KOPT-K1 (cell line): ENCODE data around the gene NOXA1.

Experiments
- H3K27ac ChIP-seq: fragments of 200-600 bp; sonication (generic); 2 replicates; pipeline ENCODE4 v1.5.1; 2016; ENCODE audit warnings: antibody characterized with exemption, mild to moderate bottlenecking, low read depth, low read length; ENCODE audit not compliant: poor library complexity, severe bottlenecking
- H3K36me3 ChIP-seq: fragments of 200-600 bp; sonication (generic); 2 replicates; pipeline ENCODE4 v1.5.1; 2017; ENCODE audit warnings: antibody characterized with exemption, mild to moderate bottlenecking, low read length, moderate library complexity; ENCODE audit not compliant: insufficient read depth
- H3K9me3 ChIP-seq: fragments of 200-600 bp; sonication (generic); 2 replicates; pipeline ENCODE4 v1.5.1; 2017; ENCODE audit warnings: antibody characterized with exemption, low read length, mild to moderate bottlenecking; ENCODE audit not compliant: insufficient read depth, poor library complexity, severe bottlenecking

Gene NOXA1

DNA sequence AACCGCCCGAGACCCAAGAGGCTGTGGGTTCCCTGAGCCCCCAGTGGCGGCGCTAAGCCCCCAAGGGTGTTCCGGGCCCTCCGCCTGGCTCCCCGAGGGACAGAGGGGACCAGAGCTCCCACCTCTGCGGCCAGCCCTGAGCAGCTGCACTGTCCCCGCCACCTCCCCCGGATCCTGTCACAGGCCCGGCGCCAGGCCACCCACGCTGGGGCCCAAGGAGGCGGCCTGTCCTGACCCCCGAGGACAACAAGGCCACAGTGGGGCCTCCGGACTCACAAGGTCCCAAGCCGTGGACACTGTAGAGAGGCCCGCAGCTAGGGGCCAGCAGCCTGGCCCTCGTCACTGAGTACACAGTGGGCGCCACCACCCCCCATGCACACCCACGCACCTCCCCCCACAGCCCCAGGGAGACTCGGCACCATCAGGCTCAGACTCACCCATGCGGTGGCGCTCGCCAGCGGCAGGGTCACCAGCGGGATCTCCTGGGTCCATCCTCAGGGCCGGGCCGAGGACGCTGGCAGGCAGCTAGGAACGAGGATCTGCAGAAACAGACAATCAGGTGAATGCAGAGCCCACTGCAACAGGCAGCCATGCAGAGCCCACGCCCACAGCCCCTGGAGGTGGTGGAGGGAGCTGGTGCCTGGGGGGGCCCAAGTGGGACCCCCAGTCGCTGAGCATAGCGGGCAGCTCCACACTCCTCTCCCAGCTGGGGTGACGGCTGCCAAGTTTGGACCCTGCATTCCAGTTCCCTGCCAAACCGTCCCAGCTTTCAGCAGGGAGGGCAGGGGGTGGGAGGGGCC, 28.1 kb upstream of the NOXA1 start:
- H3K27ac ChIP-seq: no peak overlapping the region
- H3K36me3 ChIP-seq: no peaks in the 10 kb centered on the region

DNA sequence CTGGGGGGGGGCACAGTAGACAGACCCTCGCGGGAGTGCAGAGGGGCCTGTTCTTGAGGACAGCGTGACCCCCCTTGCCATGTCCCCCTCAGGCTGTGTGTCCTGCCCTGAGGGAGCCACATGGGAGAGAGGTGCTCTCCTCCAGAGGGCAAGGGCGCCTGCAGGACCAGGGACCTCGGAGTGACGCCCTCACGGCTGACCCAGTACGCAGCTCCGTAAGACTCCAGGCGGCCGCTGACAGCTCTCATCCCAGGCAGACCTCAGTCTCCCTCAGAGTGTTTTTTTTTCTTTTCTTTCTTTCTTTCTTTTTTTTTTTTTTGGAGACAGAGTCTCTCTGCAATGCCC, 27.6 kb upstream of the NOXA1 start:
- Histone ChIP-seq H3K27ac (no peak overlapping the region), H3K36me3 (no peaks in the 10 kb centered on the region), H3K9me3 (no peaks in the 10 kb centered on the region)

More for the DNA sequence above, 28.1 kb upstream of the NOXA1 start:
- no peaks in the 10 kb centered on the region for H3K9me3 ChIP-seq

DNA sequence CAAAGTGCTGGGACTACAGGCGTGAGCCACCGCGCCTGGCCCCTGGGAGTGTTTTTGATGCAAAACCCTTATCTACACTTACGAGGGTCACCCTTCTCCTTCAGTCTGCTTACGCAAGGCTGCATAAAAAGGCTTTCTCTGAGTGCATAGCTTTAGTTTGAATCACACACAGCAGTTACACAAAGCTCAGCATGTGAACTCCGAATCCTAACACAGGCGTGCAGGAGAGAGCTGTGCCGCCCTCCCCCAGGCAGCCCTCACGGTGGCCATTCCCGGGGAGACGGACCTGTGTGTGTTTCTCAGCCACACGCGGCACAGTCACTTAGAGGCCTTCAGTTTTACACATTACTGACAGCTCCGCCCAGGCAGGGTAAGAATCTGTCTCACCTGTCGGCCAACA, 27.0 kb upstream of the NOXA1 start:
- Histone ChIP-seq H3K9me3 (no peaks in the 10 kb centered on the region), H3K27ac (no peak overlapping the region), H3K36me3 (no peaks in the 10 kb centered on the region)

DNA sequence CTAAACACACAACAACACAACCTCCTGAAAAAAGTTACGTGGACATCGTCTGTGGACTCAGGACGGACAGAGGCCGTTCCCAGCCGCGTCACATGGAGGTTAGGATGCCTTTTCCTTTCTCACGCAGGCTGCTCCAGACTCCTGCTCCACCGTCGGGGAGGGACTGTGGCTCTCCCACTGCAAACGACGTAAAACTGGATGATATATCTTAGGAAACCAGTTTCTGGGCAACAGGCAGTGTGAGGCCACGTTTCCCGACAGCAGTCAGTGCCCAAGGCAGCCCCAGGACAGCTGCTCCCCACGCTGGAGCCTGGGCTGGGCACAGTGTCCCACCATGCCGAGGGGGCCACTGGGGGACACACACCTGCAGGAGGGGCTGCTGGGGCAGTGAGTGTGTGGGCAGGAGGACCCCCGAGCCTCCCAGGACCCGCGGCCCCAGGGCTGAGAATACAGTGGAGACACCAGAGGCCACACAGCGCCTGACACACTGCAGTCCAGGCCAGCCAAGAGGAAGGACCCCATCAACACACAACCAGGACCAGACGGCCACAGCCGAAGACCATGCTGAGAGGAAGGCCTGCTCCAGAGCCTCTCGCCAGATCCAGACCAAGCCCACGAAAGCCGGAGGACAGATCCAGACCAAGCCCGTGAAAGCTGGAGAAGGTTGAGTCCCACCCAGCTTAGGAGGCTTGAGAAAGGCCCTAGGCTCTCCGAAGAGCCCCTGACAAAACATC, 26.4 kb upstream of the NOXA1 start:
- no peaks in the 10 kb centered on the region for H3K36me3 ChIP-seq
- no peak overlapping the region for H3K27ac ChIP-seq
- H3K9me3 ChIP-seq: no peaks in the 10 kb centered on the region

DNA sequence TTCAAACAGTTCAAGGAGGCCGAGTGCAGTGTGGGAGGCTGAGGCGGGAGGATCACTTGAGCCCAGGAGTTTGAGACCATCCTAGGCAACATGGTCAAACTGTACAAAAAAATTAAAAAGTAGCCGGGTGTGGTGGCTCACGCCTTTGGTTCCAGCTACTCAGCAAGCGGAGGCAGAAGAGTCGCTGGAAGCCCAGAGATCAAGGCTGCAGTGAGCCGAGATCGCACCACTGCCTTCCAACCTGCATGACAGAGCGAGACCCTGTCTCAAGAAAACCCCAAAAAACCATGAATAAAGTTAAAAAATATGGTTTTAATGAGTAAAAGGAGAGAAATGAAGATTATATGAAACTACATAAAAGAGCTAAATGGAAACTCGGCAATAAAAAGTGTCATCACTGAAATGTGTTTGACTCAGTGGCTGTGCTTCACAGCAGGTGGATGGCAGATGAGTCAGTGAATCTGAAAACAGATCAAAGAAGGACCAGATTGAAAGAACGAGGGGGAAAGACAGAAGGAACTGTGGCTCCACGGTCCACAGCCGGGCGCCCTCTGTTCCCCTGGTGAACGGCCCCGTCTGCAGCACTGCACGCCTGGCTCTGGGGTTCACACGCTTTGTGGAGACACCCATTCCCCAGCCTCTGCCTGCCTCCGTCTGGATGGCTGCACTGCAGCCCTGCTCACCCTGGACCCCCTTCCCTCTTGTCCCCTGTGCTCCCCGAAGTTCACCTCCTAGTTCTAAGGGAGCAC, 25.3 kb upstream of the NOXA1 start:
- Histone ChIP-seq H3K9me3 (no peaks in the 10 kb centered on the region), H3K27ac (no peak overlapping the region), H3K36me3 (no peaks in the 10 kb centered on the region)

DNA sequence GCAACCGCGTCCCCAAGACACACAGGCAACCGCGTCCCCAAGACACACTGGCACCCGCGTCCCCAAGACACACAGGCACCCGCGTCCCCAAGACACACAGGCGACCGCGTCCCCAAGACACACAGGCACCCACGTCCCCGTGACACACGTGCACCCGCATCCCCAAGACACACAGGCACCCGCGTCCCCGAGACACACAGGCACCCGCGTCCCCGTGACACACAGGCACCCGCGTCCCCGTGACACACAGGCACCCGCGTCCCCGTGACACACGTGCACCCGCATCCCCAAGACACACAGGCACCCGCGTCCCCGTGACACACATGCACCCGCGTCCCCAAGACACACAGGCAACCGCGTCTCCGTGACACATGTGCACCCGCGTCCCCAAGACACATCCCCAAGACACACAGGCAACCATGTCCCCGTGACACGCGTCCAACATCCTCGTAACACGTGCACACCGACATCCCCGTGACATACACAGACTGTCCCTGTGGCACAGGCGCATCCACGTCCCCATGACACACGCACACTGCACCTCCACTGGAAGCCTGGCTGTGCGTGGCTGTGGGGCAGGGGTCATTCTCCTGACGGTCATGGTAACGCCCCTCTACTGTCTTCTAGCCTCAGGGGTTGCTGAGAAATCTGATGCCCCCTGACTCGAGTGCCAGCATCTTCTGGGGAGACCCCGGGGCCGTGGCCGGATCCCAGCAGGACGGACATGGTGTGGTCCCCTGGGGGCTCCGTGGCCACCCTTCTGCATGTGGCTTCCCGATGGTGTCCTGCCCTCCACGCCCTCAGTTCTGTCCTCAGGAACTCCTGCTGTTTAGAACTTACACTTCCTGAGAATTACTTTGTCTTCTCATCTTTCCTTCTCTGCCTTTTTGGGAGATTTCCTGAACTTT, 24.4 kb upstream of the NOXA1 start:
- H3K27ac ChIP-seq: no peak overlapping the region
- no peaks in the 10 kb centered on the region for H3K36me3 ChIP-seq
- no peaks in the 10 kb centered on the region for H3K9me3 ChIP-seq

DNA sequence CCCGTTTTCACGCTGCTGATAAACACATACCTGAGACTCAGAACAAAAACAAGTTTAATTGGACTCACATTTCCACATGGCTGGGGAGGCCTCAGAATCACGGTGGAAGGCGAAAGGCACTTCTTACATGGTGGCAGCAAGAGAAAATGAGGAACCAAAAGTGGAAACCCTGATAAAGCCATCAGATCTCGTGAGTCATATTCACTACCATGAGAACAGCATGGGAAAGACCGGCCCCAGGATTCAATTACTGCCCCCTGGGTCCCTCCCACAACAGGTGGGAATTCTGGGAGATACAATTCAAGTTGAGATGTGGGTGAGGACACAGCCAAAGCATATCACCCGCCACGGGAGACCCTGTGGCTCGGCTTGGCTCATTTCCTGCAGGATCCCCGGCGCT, 20.4 kb upstream of the NOXA1 start:
- no peaks in the 10 kb centered on the region for H3K36me3 ChIP-seq
- H3K9me3 ChIP-seq: no peaks in the 10 kb centered on the region
- no peak overlapping the region for H3K27ac ChIP-seq

DNA sequence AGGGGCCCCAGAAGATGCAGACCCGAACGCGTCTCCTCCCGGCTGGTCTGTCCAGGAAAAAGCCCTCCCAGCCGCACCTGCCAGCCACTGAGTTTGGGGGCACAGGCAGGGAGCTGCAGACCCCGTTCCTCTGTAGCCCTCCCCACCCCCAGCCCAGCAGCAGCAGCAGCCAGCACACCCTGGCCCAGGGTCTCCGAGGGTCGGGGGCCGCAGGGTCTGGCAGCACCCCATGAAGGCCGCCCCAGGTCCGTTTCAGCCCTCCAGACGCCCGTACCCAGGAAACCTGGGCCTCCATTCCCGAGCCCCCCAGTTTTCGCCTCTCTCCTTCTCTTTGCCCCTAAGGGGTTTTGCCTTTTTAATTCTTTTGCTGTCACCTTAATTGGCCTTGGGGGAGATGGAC, 19.9 kb upstream of the NOXA1 start:
- Histone ChIP-seq H3K9me3 (no peaks in the 10 kb centered on the region), H3K27ac (no peak overlapping the region), H3K36me3 (no peaks in the 10 kb centered on the region)

DNA sequence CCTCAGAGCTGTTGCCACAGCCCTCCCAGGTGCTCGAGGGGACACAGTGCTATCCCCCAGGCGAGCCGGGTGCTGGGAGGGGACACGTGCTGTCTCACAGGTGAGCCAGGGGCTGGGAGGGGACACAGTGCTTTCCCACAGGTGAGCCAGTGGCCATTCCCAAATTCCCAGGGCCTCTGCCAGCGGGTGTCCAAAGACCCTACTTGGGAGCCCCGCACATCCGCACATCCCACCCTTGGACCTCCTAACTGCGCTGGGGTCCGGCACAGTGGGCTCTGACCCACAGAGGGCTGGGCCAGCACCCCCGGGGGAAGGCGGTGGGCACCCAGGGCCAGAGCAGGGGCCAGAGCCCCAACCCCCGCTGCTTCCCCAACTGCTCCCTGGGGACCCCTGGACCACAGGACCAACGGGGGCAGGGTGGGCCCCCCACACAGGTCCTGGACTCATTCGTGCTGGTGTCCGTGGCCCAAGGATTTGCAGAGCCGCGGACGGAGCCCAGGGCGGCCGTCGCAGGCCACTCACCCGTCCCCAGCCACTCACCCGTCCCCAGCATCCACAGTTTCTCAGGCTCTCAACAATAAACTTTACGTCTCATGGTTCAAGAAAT, 18.1 kb upstream of the NOXA1 start:
- no peaks in the 10 kb centered on the region for H3K9me3 ChIP-seq
- no peak overlapping the region for H3K27ac ChIP-seq
- no peaks in the 10 kb centered on the region for H3K36me3 ChIP-seq

DNA sequence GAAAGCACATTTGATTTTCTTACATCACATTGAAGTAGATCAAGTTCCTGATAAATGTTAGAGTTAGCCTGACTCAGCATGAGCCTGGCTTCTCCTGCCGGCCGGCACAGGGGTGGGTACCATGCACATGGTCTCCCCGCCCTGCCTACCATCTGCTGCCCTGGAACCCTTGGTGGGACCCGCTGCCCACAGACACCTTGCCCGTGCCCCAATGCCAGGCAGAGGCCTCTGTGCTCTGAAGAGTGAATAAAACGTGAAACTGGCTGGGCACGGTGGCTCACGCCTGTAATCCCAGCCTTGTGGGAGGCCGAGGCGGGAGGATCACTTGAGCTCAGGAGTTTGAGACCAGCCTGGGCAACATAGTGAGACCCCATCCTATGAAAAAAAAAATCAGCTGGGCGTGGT, 17.5 kb upstream of the NOXA1 start:
- H3K27ac ChIP-seq: no peak overlapping the region
- H3K36me3 ChIP-seq: no peaks in the 10 kb centered on the region

DNA sequence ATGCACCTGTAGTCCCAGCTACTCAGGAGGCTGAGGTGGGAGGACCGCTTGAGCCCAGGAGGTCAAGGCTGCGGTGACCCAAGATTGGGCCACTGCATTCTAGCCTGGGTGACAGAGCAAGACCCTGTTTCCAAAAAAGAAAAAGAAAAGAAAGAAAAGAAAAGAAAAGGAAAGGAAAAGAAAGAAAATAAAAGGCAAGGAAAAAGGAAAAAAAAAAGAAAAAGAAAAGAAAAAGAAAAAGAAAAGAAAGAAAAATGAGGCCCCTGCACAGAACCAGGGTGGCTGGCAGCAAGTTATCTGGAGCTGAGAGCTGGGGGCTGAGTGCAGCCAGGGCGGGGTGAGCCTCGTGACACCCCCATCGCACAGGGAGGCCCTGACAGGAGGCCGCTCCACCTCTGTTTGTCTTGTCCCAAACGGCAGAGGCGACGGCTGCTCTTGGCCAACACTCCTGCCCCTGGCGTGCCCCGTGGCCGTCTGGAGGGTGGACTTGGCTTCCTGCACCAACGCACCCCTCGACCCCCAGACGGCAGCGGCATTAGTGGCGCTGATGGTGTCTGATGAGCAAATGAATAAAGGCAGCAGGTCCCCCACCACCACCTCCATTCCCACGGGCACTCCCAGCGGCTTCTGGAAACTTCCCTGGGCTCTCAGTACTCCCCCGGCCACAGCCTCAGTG, 17.0 kb upstream of the NOXA1 start:
- no peak overlapping the region for H3K27ac ChIP-seq
- H3K36me3 ChIP-seq: no peaks in the 10 kb centered on the region
- no peaks in the 10 kb centered on the region for H3K9me3 ChIP-seq

More for the DNA sequence above, 17.5 kb upstream of the NOXA1 start:
- H3K9me3 ChIP-seq: no peaks in the 10 kb centered on the region

DNA sequence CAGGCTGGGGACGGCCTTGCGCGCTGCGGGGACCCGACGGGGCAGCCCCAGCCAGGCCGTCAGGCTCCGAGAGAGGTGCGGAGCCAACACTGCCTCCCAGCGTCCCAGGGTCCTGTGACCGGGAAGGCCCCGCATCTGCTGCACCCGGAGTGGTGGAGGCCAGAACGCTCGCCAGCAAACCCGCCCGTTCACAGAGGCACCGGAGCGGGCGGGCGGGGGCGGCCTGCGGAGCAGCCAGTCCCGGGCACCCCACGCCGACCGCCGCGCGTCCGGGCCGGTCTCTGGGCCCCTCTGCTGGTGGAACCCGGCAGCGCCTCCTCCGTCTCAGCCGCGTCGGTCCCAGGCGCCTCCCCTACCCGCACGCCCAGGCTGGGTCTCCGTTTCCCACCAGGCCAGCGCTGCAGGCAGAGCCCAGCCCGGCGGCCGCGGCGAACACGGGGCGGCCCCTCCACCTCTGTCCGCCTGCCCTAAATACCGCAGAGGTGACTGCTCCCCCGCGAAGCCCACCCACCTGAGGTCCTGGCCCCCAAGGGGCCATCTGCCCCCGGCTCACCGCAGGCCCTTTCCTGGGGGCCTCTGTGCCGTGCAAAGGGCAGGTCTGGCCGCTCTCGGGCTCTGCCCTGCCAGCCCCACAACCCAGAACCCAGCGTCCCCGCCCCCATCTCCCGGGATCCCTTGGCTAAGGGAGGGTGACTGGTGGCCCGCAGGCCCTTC, 16.2 kb upstream of the NOXA1 start:
- H3K36me3 ChIP-seq: no peaks in the 10 kb centered on the region
- no peak overlapping the region for H3K27ac ChIP-seq
- H3K9me3 ChIP-seq: no peaks in the 10 kb centered on the region

DNA sequence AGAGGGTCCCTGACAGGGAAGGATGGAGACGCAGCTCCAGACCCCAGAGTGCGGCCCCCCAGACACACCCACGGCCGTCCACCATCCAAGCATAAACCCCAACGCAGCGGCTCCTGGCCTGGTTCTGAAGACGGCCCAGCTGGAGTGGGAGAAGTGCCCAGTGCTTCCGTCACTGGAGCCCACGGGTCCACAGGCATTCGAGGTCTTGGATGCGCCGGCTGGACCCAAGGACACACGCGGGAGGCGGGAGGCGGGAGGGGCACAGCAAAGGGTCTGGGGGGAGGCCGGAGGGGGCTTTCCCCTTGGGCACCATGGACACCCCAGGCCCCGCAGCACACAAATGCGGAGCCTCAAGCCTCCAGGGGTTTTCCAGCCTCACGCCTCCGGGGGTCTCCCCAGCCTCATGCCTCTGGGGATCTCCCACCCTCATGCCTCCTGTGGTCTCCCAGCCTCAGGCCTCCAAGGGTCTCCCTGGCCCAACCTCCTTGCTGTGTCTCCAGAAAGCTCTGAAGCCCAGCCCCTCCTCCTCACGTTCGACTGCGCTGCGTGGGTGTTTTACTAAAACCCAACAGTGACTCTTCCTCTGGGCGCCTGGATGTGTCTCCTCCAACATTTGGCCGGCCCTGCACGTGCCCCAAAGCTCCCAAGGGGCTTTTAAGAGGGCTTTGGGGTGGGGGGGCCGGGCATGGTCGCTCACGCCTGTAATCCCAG, 15.4 kb upstream of the NOXA1 start:
- no peak overlapping the region for H3K27ac ChIP-seq
- H3K9me3 ChIP-seq: no peaks in the 10 kb centered on the region
- no peaks in the 10 kb centered on the region for H3K36me3 ChIP-seq
